GM12891 (cell line): Measurements from ENCODE around the gene FAM50A.

Experiments used
- PAX5 ChIP-seq: IDR thresholded peaks from 2 replicates; pipeline ENCODE4 v1.6.1; 2011; ENCODE audit warnings: low read length, moderate library complexity, mild to moderate bottlenecking; ENCODE audit not compliant: insufficient read depth, severe bottlenecking
- POLR2A ChIP-seq: IDR thresholded peaks from 2 replicates; pipeline ENCODE4 v1.6.1; 2011; ENCODE audit warnings: low read depth, low read length, control low read depth
- POLR2AphosphoS5 ChIP-seq: IDR thresholded peaks from 2 replicates; pipeline ENCODE4 v1.6.1; 2011; ENCODE audit warnings: low read depth, low read length, control low read depth
- SPI1 ChIP-seq: IDR thresholded peaks from 2 replicates; pipeline ENCODE4 v1.6.1; 2011; ENCODE audit warnings: low read depth, low read length, control low read depth
- TAF1 ChIP-seq: IDR thresholded peaks from 2 replicates; pipeline ENCODE4 v1.6.1; 2011; ENCODE audit warnings: low read depth, low read length, control low read depth

DNA sequence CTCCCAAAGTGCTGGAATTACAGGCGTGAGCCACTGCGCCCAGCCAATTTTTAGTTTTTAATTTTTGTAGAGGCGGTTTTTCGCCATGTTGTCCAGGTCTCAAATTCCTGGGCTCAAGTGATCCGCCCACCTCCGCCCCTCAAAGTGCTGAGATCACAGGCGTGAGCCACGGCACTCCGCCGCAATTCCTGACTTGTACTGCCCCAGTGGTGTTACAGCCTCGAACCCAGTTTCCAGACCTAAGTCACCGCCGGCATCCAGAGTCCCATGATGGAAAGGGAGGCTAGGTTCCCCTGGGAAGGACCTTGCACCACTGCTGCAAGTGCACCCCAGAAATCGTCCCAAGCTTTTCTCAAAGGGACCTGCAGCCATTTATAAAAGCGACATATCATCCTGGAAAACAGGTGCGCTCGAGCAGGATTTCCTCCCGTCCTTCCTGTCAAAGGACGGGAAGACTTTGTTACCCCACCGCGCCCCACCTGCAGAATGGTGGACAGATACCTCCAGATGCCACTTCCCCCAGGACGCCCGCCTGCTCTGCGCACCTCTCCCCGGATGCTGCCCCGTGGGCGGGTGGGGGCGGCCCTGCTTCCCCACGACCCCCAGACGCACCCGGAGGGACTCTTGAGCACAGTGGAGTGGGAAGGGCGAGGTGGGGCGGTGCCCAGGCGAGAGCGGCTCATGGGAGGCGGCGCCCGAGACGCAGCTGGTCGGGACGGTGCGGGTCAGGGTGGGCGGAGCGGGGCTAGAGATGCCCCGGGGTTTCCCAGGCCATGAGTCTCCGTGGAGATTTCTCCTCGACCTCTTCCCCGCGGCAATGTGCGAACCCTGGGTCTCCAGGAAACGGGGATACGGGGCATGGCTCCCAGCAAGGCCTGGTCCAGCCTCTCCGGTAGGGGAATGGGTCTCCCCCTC, 46.7 kb upstream of the FAM50A start:
- TF ChIP-seq POLR2A, result no peak
- no peak for TF ChIP-seq POLR2AphosphoS5
- no peak for TF ChIP-seq PAX5
- TF ChIP-seq TAF1, result no peak
- no peak for TF ChIP-seq SPI1
